WTC11 (cell line): Measurements from ENCODE around the gene CHFR.

Experiments used
- IRF2 ChIP-seq: sonication (generic); formaldehyde crosslinking; IDR thresholded peaks from 2 replicates; pipeline ENCODE4 v1.8.0; 2022; ENCODE audit warnings: low read depth, missing genetic modification reagents, borderline replicate concordance
- MXD4 ChIP-seq: fragments of 250-450 bp; sonication (Bioruptor Pico); IDR thresholded peaks from 2 replicates; pipeline ENCODE4 v1.8.0; 2021; ENCODE audit warnings: mild to moderate bottlenecking, moderate library complexity, borderline replicate concordance
- SP1 ChIP-seq: sonication (generic); formaldehyde crosslinking; conservative IDR thresholded peaks from 2 replicates; pipeline ENCODE4 v1.8.1; 2022; ENCODE audit warnings: missing genetic modification reagents
- TEAD1 ChIP-seq: sonication (generic); formaldehyde crosslinking; IDR thresholded peaks from 2 replicates; pipeline ENCODE4 v1.8.0; 2022; ENCODE audit warnings: mild to moderate bottlenecking, missing genetic modification reagents
- ZNF232 ChIP-seq: sonication (generic); formaldehyde crosslinking; IDR thresholded peaks from 2 replicates; pipeline ENCODE4 v1.8.0; 2022; ENCODE audit warnings: mild to moderate bottlenecking, missing genetic modification reagents
- TF ChIP-seq, protein P1 (sequence below): sonication (generic); formaldehyde crosslinking; IDR thresholded peaks from 2 replicates; pipeline ENCODE4 v1.8.1; 2022; ENCODE audit warnings: mild to moderate bottlenecking, missing genetic modification reagents, moderate library complexity, borderline replicate concordance
- TF ChIP-seq, protein P2 (sequence below): sonication (generic); formaldehyde crosslinking; IDR thresholded peaks from 2 replicates; pipeline ENCODE4 v1.8.1; 2022; ENCODE audit warnings: mild to moderate bottlenecking, moderate library complexity, missing genetic modification reagents
- TF ChIP-seq, protein P3 (sequence below): fragments of 200-600 bp; IDR thresholded peaks from 2 replicates; pipeline ENCODE4 v1.8.0; 2022; ENCODE audit warnings: antibody characterized with exemption
- TF ChIP-seq, protein P4 (sequence below): sonication (generic); formaldehyde crosslinking; IDR thresholded peaks from 2 replicates; pipeline ENCODE4 v1.8.1; 2023; ENCODE audit warnings: mild to moderate bottlenecking, moderate library complexity, missing genetic modification reagents
- TF ChIP-seq, protein P5 (sequence below): sonication (generic); formaldehyde crosslinking; IDR thresholded peaks from 2 replicates; pipeline ENCODE4 v1.8.1; 2023; ENCODE audit warnings: mild to moderate bottlenecking, missing genetic modification reagents, moderate library complexity
- TF ChIP-seq, protein P6 (sequence below): fragments of 250-450 bp; sonication (Bioruptor Pico); IDR thresholded peaks from 2 replicates; pipeline ENCODE4 v1.9.0; 2021; ENCODE audit warnings: mild to moderate bottlenecking
- TF ChIP-seq, protein P7 (sequence below): sonication (generic); formaldehyde crosslinking; IDR thresholded peaks from 2 replicates; pipeline ENCODE4 v1.8.1; 2022; ENCODE audit warnings: low read depth, missing genetic modification reagents, borderline replicate concordance
- TF ChIP-seq, protein P8 (sequence below): sonication (generic); formaldehyde crosslinking; IDR thresholded peaks from 2 replicates; pipeline ENCODE4 v1.8.1; 2023; ENCODE audit warnings: mild to moderate bottlenecking, missing genetic modification reagents, borderline replicate concordance

DNA sequence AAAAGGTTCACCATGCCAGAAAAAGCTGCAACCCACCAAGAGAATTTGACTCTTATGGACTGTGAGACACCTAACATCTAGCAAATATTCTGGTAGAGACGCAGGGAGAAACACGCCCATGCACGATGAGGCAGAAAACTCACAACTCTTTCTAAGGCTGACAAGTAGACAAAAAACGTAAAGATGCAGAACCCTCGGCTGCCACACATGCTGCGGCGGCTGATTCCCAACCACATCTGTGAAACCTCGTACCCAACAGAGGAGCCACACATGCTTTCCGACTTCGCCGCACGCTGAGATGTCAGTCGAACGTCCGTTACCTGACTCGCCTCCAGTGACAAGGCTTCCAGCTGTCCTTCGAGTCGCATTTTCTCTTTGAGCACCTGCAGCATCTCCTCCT lies 80.5 kb downstream of the CHFR start:
- TF ChIP-seq, protein P1, sequence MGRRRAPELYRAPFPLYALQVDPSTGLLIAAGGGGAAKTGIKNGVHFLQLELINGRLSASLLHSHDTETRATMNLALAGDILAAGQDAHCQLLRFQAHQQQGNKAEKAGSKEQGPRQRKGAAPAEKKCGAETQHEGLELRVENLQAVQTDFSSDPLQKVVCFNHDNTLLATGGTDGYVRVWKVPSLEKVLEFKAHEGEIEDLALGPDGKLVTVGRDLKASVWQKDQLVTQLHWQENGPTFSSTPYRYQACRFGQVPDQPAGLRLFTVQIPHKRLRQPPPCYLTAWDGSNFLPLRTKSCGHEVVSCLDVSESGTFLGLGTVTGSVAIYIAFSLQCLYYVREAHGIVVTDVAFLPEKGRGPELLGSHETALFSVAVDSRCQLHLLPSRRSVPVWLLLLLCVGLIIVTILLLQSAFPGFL (CRISPR knock-in tag), result no peak
- TF ChIP-seq, protein P2, sequence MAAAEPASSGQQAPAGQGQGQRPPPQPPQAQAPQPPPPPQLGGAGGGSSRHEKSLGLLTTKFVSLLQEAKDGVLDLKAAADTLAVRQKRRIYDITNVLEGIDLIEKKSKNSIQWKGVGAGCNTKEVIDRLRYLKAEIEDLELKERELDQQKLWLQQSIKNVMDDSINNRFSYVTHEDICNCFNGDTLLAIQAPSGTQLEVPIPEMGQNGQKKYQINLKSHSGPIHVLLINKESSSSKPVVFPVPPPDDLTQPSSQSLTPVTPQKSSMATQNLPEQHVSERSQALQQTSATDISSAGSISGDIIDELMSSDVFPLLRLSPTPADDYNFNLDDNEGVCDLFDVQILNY (CRISPR knock-in tag), result no peak
- TF ChIP-seq, protein P3, sequence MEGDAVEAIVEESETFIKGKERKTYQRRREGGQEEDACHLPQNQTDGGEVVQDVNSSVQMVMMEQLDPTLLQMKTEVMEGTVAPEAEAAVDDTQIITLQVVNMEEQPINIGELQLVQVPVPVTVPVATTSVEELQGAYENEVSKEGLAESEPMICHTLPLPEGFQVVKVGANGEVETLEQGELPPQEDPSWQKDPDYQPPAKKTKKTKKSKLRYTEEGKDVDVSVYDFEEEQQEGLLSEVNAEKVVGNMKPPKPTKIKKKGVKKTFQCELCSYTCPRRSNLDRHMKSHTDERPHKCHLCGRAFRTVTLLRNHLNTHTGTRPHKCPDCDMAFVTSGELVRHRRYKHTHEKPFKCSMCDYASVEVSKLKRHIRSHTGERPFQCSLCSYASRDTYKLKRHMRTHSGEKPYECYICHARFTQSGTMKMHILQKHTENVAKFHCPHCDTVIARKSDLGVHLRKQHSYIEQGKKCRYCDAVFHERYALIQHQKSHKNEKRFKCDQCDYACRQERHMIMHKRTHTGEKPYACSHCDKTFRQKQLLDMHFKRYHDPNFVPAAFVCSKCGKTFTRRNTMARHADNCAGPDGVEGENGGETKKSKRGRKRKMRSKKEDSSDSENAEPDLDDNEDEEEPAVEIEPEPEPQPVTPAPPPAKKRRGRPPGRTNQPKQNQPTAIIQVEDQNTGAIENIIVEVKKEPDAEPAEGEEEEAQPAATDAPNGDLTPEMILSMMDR, result no peak
- TF ChIP-seq, protein P4, sequence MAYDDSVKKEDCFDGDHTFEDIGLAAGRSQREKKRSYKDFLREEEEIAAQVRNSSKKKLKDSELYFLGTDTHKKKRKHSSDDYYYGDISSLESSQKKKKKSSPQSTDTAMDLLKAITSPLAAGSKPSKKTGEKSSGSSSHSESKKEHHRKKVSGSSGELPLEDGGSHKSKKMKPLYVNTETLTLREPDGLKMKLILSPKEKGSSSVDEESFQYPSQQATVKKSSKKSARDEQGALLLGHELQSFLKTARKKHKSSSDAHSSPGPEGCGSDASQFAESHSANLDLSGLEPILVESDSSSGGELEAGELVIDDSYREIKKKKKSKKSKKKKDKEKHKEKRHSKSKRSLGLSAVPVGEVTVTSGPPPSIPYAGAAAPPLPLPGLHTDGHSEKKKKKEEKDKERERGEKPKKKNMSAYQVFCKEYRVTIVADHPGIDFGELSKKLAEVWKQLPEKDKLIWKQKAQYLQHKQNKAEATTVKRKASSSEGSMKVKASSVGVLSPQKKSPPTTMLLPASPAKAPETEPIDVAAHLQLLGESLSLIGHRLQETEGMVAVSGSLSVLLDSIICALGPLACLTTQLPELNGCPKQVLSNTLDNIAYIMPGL, result no peak
- TF ChIP-seq ZNF232 (CRISPR knock-in tag), result no peak
- TF ChIP-seq, protein P5, sequence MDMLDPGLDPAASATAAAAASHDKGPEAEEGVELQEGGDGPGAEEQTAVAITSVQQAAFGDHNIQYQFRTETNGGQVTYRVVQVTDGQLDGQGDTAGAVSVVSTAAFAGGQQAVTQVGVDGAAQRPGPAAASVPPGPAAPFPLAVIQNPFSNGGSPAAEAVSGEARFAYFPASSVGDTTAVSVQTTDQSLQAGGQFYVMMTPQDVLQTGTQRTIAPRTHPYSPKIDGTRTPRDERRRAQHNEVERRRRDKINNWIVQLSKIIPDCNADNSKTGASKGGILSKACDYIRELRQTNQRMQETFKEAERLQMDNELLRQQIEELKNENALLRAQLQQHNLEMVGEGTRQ (CRISPR knock-in tag), result no peak
- no peak for TF ChIP-seq TEAD1
- TF ChIP-seq, protein P6, sequence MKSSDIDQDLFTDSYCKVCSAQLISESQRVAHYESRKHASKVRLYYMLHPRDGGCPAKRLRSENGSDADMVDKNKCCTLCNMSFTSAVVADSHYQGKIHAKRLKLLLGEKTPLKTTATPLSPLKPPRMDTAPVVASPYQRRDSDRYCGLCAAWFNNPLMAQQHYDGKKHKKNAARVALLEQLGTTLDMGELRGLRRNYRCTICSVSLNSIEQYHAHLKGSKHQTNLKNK, result no peak
- TF ChIP-seq, protein P7, sequence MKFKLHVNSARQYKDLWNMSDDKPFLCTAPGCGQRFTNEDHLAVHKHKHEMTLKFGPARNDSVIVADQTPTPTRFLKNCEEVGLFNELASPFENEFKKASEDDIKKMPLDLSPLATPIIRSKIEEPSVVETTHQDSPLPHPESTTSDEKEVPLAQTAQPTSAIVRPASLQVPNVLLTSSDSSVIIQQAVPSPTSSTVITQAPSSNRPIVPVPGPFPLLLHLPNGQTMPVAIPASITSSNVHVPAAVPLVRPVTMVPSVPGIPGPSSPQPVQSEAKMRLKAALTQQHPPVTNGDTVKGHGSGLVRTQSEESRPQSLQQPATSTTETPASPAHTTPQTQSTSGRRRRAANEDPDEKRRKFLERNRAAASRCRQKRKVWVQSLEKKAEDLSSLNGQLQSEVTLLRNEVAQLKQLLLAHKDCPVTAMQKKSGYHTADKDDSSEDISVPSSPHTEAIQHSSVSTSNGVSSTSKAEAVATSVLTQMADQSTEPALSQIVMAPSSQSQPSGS (CRISPR knock-in tag), result no peak
- TF ChIP-seq, protein P8, sequence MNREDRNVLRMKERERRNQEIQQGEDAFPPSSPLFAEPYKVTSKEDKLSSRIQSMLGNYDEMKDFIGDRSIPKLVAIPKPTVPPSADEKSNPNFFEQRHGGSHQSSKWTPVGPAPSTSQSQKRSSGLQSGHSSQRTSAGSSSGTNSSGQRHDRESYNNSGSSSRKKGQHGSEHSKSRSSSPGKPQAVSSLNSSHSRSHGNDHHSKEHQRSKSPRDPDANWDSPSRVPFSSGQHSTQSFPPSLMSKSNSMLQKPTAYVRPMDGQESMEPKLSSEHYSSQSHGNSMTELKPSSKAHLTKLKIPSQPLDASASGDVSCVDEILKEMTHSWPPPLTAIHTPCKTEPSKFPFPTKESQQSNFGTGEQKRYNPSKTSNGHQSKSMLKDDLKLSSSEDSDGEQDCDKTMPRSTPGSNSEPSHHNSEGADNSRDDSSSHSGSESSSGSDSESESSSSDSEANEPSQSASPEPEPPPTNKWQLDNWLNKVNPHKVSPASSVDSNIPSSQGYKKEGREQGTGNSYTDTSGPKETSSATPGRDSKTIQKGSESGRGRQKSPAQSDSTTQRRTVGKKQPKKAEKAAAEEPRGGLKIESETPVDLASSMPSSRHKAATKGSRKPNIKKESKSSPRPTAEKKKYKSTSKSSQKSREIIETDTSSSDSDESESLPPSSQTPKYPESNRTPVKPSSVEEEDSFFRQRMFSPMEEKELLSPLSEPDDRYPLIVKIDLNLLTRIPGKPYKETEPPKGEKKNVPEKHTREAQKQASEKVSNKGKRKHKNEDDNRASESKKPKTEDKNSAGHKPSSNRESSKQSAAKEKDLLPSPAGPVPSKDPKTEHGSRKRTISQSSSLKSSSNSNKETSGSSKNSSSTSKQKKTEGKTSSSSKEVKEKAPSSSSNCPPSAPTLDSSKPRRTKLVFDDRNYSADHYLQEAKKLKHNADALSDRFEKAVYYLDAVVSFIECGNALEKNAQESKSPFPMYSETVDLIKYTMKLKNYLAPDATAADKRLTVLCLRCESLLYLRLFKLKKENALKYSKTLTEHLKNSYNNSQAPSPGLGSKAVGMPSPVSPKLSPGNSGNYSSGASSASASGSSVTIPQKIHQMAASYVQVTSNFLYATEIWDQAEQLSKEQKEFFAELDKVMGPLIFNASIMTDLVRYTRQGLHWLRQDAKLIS (CRISPR knock-in tag), result no peak
- TF ChIP-seq SP1 (CRISPR knock-in tag), result no peak
- TF ChIP-seq MXD4, result no peak
- TF ChIP-seq IRF2, result no peak
